Stimulated activated CD8-positive, alpha-beta memory T cell treated with anti-CD3 and anti-CD28 coated beads, Interleukin-7, amount 100 ng/mL, for 48 hours (primary cell): ENCODE results near the gene MTX3.

ENCODE experiments used
- DNase-seq, 2 donors: peaks; one replicate each; pipeline ENCODE4 v3.0.0-alpha.2; 2020; ENCODE audit warnings: low read depth in 1 of 2; ENCODE audit errors: extremely low read depth in 1 of 2

MTX3 gene

GRCh38 chr5:79936646-79937216 lies 54.3 kb downstream of the MTX3 start:
- no peak for DNase-seq

DNA sequence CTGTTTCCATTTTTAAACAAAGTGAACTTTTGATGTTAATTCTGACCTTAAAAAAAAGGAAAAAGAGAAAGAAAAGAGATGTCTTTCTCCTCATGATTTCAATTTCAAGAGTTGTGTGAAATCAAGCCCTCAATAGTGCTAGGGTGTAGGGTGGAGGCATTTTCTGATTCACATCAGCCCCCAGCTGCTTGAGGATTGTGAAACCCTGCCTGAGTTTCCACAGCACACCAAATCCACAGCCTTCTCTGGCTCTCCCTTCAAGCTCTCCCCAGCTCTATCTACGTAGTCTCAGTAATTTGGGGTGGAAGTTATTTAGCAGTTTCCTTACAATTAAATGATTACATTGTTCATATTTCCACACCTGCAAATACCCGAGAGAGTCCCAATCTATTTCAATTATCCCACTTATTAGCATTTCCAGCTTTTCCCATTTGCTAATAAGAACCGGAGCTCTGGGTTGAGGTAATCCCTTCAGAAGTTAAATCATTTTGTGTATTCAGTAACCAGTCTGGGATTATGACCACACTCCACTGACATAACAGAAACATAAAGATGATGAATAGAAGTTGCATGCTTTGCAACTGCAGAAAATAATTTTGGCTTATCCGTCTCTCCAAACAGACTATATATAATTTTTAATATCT lies 54.9 kb downstream of the MTX3 start:
- DNase-seq = no peak

- DNase-seq = no peak
Observed at GRCh38 chr5:79934681-79935080, 56.4 kb downstream of the MTX3 start.

- DNase-seq = no peak
Observed at GRCh38 chr5:79932510-79933504, 58.3 kb downstream of the MTX3 start.

- no peak for DNase-seq
Observed at GRCh38 chr5:79931866-79932265, 59.2 kb downstream of the MTX3 start.

- no peak for DNase-seq
Observed at GRCh38 chr5:79931409-79931808, 59.7 kb downstream of the MTX3 start.

DNA sequence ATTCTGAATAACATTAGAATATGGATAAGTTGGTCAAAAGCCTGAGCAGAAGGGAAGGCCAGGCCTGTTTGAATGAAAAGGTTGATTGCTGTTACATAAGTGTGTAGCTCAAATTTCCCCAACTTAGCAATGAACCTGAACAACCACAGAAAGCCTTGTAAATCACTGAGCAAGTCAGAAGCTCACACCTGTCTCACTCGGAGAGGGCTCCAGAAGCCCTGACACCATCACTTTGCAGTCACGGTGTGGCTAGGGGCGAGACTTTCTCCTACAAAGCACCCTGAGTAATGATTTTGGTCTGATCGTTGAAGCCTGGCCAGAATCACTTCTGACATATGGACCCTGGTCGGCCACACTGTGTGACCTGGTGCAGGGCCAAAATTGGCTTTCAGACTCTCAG lies 62.0 kb downstream of the MTX3 start:
- no peak for DNase-seq
